BLaER1 treated with 17β-estradiol and CSF1 and Interleukin-3, amounts not matched to agents 10 nM and 100 nM (cell line): Measurements from ENCODE around the gene TRPM3.

Experiments
- H3K27ac ChIP-seq, 11 experiments: shearing (Covaris generic); formaldehyde crosslinking; 2 replicates each; pipeline ENCODE4 v1.8.1; 2022
- H3K27me3 ChIP-seq, 11 experiments: shearing (Covaris generic); formaldehyde crosslinking; 2 replicates each; pipeline ENCODE4 v1.8.1; 2022
- H3K36me3 ChIP-seq, 11 experiments: shearing (Covaris generic); formaldehyde crosslinking; 2 replicates each; pipeline ENCODE4 v1.8.1; 2022
- H3K4me1 ChIP-seq, 10 experiments: shearing (Covaris generic); formaldehyde crosslinking; 2 replicates each; pipeline ENCODE4 v1.8.1; 2022
- H3K4me2 ChIP-seq, 11 experiments: shearing (Covaris generic); formaldehyde crosslinking; 2 replicates each; pipeline ENCODE4 v1.8.1; 2022
- H3K4me3 ChIP-seq, 10 experiments: shearing (Covaris generic); formaldehyde crosslinking; 2 replicates each; pipeline ENCODE4 v1.8.1; 2022
- H3K9ac ChIP-seq, 11 experiments: shearing (Covaris generic); formaldehyde crosslinking; 2 replicates each; pipeline ENCODE4 v1.8.1; 2022
- H3K9me3 ChIP-seq, 11 experiments: shearing (Covaris generic); formaldehyde crosslinking; replicated peaks in 1 of 11; 2 replicates each; pipeline ENCODE4 v1.8.1; 2022
- H4K20me1 ChIP-seq, 11 experiments: shearing (Covaris generic); formaldehyde crosslinking; 2 replicates each; pipeline ENCODE4 v1.8.1; 2022
- Cebpa-rat ChIP-seq, 11 experiments: shearing (Covaris generic); IDR thresholded peaks; 2 replicates each; pipeline ENCODE4 v1.8.1; 2022

The TRPM3 gene

GRCh38 chr9:70932097-70932496, 189.3 kb downstream of the TRPM3 start:
- Histone ChIP-seq H3K9ac (no peak overlapping the region), H3K4me2 (no peak overlapping the region), H3K4me3 (no peak overlapping the region), H3K27ac (no peak overlapping the region), H3K9me3 (no peaks in the 10 kb centered on the region), H3K27me3 (no peaks in the 10 kb centered on the region), H4K20me1 (no peaks in the 10 kb centered on the region), H3K4me1 (peaks cover 0 to 5% (median 0%) of the 10 kb centered on the region in 10 experiments; a peak in 1 of 20 replicates), H3K36me3 (no peaks in the 10 kb centered on the region)
- no peak for TF ChIP-seq Cebpa-rat (IDR thresholded peaks at IDR 0.05)

GRCh38 chr9:70927530-70927929, 193.9 kb downstream of the TRPM3 start:
- no peaks in the 10 kb centered on the region for H4K20me1 ChIP-seq
- H3K9ac ChIP-seq: no peak overlapping the region
- no peak for TF ChIP-seq Cebpa-rat (IDR thresholded peaks at IDR 0.05)
- H3K4me3 ChIP-seq: no peak overlapping the region
- no peaks in the 10 kb centered on the region for H3K4me1 ChIP-seq
- H3K36me3 ChIP-seq: no peaks in the 10 kb centered on the region
- H3K27ac ChIP-seq: no peak overlapping the region
- no peaks in the 10 kb centered on the region for H3K9me3 ChIP-seq
- H3K4me2 ChIP-seq: no peak overlapping the region
- no peaks in the 10 kb centered on the region for H3K27me3 ChIP-seq

- Histone ChIP-seq H3K27ac (no peak overlapping the region), H4K20me1 (no peaks in the 10 kb centered on the region), H3K4me2 (no peak overlapping the region), H3K4me1 (no peaks in the 10 kb centered on the region), H3K36me3 (no peaks in the 10 kb centered on the region), H3K27me3 (no peaks in the 10 kb centered on the region), H3K9me3 (no peaks in the 10 kb centered on the region), H3K4me3 (no peak overlapping the region), H3K9ac (no peak overlapping the region)
- no peak for TF ChIP-seq Cebpa-rat (IDR thresholded peaks at IDR 0.05)
Observed at GRCh38 chr9:70924895-70925547, 196.4 kb downstream of the TRPM3 start.

- Histone ChIP-seq H3K4me1 (no peaks in the 10 kb centered on the region), H3K4me3 (no peak overlapping the region), H3K27ac (no peak overlapping the region), H3K9ac (no peak overlapping the region), H4K20me1 (no peaks in the 10 kb centered on the region), H3K36me3 (no peaks in the 10 kb centered on the region), H3K9me3 (no peaks in the 10 kb centered on the region), H3K27me3 (no peaks in the 10 kb centered on the region), H3K4me2 (no peak overlapping the region)
- TF ChIP-seq Cebpa-rat (IDR thresholded peaks at IDR 0.05): no peak
Observed at GRCh38 chr9:70924380-70924779, 197.0 kb downstream of the TRPM3 start.

- Histone ChIP-seq H3K9me3 (no peaks in the 10 kb centered on the region), H3K27ac (no peak overlapping the region), H3K4me1 (no peaks in the 10 kb centered on the region), H3K27me3 (no peaks in the 10 kb centered on the region), H3K4me2 (no peak overlapping the region), H3K36me3 (no peaks in the 10 kb centered on the region), H3K9ac (no peak overlapping the region), H3K4me3 (no peak overlapping the region), H4K20me1 (no peaks in the 10 kb centered on the region)
- TF ChIP-seq Cebpa-rat (IDR thresholded peaks at IDR 0.05): no peak
Observed at GRCh38 chr9:70923961-70924360, 197.5 kb downstream of the TRPM3 start.

- Histone ChIP-seq H3K27me3 (no peaks in the 10 kb centered on the region), H3K4me2 (no peak overlapping the region), H3K9ac (no peak overlapping the region), H3K4me3 (no peak overlapping the region), H3K36me3 (no peaks in the 10 kb centered on the region), H4K20me1 (no peaks in the 10 kb centered on the region), H3K4me1 (no peaks in the 10 kb centered on the region), H3K27ac (no peak overlapping the region), H3K9me3 (no peaks in the 10 kb centered on the region)
- TF ChIP-seq Cebpa-rat (IDR thresholded peaks at IDR 0.05): no peak
Observed at GRCh38 chr9:70921136-70921535, 200.3 kb downstream of the TRPM3 start.

- no peaks in the 10 kb centered on the region for H3K27me3 ChIP-seq
- H3K4me2 ChIP-seq: no peak overlapping the region
- no peaks in the 10 kb centered on the region for H4K20me1 ChIP-seq
- H3K27ac ChIP-seq: no peak overlapping the region
- no peaks in the 10 kb centered on the region for H3K36me3 ChIP-seq
- TF ChIP-seq Cebpa-rat (IDR thresholded peaks at IDR 0.05): no peak
- no peaks in the 10 kb centered on the region for H3K4me1 ChIP-seq
- no peak overlapping the region for H3K9ac ChIP-seq
- no peaks in the 10 kb centered on the region for H3K9me3 ChIP-seq
- H3K4me3 ChIP-seq: no peak overlapping the region
Observed at GRCh38 chr9:70917277-70917676, 204.1 kb downstream of the TRPM3 start.

- no peaks in the 10 kb centered on the region for H3K36me3 ChIP-seq
- H3K9ac ChIP-seq: no peak overlapping the region
- H3K27me3 ChIP-seq: no peaks in the 10 kb centered on the region
- H3K27ac ChIP-seq: no peak overlapping the region
- no peaks in the 10 kb centered on the region for H3K9me3 ChIP-seq
- H3K4me1 ChIP-seq: no peaks in the 10 kb centered on the region
- no peak overlapping the region for H3K4me2 ChIP-seq
- H3K4me3 ChIP-seq: no peak overlapping the region
- H4K20me1 ChIP-seq: no peaks in the 10 kb centered on the region
- TF ChIP-seq Cebpa-rat (IDR thresholded peaks at IDR 0.05): no peak
Observed at GRCh38 chr9:70911791-70912190, 209.6 kb downstream of the TRPM3 start.

GRCh38 chr9:70910598-70910997, 210.8 kb downstream of the TRPM3 start:
- H3K36me3 ChIP-seq: no peaks in the 10 kb centered on the region
- no peak overlapping the region for H3K4me2 ChIP-seq
- no peak for TF ChIP-seq Cebpa-rat (IDR thresholded peaks at IDR 0.05)
- no peak overlapping the region for H3K4me3 ChIP-seq
- no peaks in the 10 kb centered on the region for H4K20me1 ChIP-seq
- H3K4me1 ChIP-seq: no peaks in the 10 kb centered on the region
- H3K27ac ChIP-seq: no peak overlapping the region
- no peaks in the 10 kb centered on the region for H3K27me3 ChIP-seq
- no peak overlapping the region for H3K9ac ChIP-seq
- H3K9me3 ChIP-seq: no peaks in the 10 kb centered on the region

- H3K36me3 ChIP-seq: no peaks in the 10 kb centered on the region
- TF ChIP-seq Cebpa-rat (IDR thresholded peaks at IDR 0.05): no peak
- no peak overlapping the region for H3K9ac ChIP-seq
- no peak overlapping the region for H3K4me3 ChIP-seq
- no peaks in the 10 kb centered on the region for H4K20me1 ChIP-seq
- no peaks in the 10 kb centered on the region for H3K4me1 ChIP-seq
- H3K27ac ChIP-seq: no peak overlapping the region
- H3K4me2 ChIP-seq: no peak overlapping the region
- no peaks in the 10 kb centered on the region for H3K27me3 ChIP-seq
- no peaks in the 10 kb centered on the region for H3K9me3 ChIP-seq
Observed at GRCh38 chr9:70902692-70903131, 218.7 kb downstream of the TRPM3 start.
